ENCODE results near the gene RUNX1. TPM values are rescaled to one million over a fixed set of nuclear protein-coding genes. Genes with fewer than 3 reads are reported as not detected.
A peak's percentile ranks its signal among the peaks of the same experiment; 100 is the strongest.

Gene RUNX1
- polyA plus RNA-seq, 3 donors = 6.2 to 49.7 (median 8.7) TPM

DNA sequence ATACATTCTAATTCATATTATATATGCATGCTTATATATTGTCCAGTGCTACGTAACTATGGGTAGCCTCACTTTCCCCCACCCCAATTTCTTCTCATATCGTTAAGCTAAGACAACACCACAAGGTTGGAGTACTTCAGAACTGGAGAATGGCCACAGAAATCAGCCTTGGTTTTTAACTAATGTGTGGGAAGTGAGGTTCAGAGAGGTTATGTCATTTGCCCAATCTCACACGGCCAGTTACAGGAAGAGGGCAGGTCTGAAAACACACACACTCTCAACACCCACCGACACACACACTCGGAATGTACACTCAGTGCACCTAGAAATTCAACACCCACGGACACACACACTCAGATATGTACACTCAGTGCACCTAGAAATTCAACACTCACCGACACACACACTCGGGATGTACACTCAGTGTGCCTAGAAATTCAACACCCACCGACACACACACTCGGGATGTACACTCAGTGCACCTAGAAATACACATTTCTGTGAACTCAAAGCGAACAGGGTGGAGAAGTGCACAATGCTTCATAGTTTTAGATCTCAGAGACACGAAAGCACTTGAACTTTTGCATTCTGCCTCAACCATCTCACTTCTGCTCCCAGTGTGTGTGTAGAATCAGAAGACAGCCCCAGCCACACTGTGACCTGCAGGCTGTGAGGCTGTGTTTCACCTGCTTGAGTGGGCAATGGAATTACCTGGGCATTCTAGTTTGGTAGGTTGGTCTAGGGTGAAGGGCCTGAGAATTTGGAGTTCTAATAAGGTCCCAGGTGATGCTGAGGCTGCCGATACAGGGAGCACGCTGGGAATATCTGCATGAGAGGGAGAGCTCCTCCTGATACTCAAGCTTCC lies 209.9 kb downstream of the RUNX1 start:
- Histone ChIP-seq H2AFZ (ENCODE audit: insufficient read depth, low read depth, low read length, poor library complexity, severe bottlenecking) (no peak overlapping the region), H3K79me2 (ENCODE audit: insufficient read depth, low read length) (peaks cover 83% of the 10 kb centered on the region), H4K20me1 (ENCODE audit: insufficient read depth, low read length) (peaks cover 62% of the 10 kb centered on the region), H3K4me2 (replicated peaks; ENCODE audit: extremely low read depth, low read length, poor library complexity, severe bottlenecking) (no peak overlapping the region), H3K36me3 (replicated peaks in 1 of 2; ENCODE audit: control insufficient read depth in 1 of 2, insufficient read depth in 2 of 2, low read length in 2 of 2) (peaks cover 47 to 78% of the 10 kb centered on the region in 2 donors), H3K9ac (ENCODE audit: insufficient read depth, low read length, poor library complexity, severe bottlenecking) (no peak overlapping the region), H3K4me1 (ENCODE audit: control insufficient read depth in 1 of 2, insufficient read depth in 2 of 2, low read length in 2 of 2) (peaks cover 38 to 43% of the 10 kb centered on the region in 2 donors), H3K27ac (ENCODE audit: low read depth in 1 of 2, low read length in 2 of 2) (peak overlapping the region in 1 of 2 donors; percentile 21), H3K4me3 (replicated peaks in 1 of 3; ENCODE audit: low read depth in 2 of 3, low read length in 3 of 3) (no peak overlapping the region), H3K27me3 (ENCODE audit: control insufficient read depth in 2 of 2, insufficient read depth in 2 of 2, low read length in 2 of 2) (no peaks in the 10 kb centered on the region), H3K9me3 (replicated peaks in 1 of 2; ENCODE audit: control insufficient read depth in 1 of 2, insufficient read depth in 1 of 2, low read length in 2 of 2) (no peaks in the 10 kb centered on the region)
- Mint-ChIP-seq H3K27ac (peak overlapping the region in 5 of 7 donors; percentile 9 to 82 (median 70)), H3K4me3 (no peak overlapping the region), H3K36me3 (peaks cover 72 to 76% of the 10 kb centered on the region in 2 donors), H3K4me1 (peaks cover 48% of the 10 kb centered on the region), H3K9me3 (no peaks in the 10 kb centered on the region), H3K27me3 (ENCODE audit: low read depth in 3 of 3) (peaks cover 0 to 2% (median 2%) of the 10 kb centered on the region in 3 donors)
- intact Hi-C loops (cut with micrococcal nuclease) = loop anchor here in 1 of 2 donors (5.0 kb wide), 1 partner anchor 43 kb away; no protein-coding TSS in a partner anchor
- WGBS (ENCODE audit: insufficient coverage) = 83% methylated on average over 8 of the region's 14 CpGs
- no peak for DNase-seq
- TF ChIP-seq, protein P1, sequence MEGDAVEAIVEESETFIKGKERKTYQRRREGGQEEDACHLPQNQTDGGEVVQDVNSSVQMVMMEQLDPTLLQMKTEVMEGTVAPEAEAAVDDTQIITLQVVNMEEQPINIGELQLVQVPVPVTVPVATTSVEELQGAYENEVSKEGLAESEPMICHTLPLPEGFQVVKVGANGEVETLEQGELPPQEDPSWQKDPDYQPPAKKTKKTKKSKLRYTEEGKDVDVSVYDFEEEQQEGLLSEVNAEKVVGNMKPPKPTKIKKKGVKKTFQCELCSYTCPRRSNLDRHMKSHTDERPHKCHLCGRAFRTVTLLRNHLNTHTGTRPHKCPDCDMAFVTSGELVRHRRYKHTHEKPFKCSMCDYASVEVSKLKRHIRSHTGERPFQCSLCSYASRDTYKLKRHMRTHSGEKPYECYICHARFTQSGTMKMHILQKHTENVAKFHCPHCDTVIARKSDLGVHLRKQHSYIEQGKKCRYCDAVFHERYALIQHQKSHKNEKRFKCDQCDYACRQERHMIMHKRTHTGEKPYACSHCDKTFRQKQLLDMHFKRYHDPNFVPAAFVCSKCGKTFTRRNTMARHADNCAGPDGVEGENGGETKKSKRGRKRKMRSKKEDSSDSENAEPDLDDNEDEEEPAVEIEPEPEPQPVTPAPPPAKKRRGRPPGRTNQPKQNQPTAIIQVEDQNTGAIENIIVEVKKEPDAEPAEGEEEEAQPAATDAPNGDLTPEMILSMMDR (IDR thresholded peaks at IDR 0.05) = no peak

DNA sequence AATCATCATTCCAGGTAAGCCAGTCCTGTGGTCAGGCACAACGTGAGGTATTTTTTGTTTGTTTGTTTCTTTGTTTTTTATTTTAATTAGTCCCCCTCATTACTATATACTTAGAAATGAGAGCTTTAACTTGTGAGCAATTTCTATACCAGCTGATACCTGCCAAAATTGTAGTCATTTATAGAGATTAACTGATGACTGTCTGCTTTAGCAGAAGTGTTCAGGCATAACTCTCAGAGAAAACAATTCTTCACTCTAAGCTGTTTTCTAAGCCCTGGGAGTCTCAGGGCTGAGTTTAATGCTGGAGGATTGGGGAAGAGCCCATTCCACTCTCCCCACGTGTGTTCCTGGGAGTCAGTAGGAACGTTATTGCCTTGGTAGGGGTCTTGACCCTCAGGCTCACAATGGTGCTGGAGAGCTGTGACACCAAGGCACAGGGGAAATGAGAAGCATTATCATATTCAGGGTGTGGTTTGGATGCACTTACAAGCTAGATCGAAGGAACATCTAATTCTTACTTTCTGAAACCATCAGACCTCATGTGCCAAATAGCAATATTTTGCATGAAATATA lies 212.1 kb downstream of the RUNX1 start:
- H3K4me1 Mint-ChIP-seq = peaks cover 52% of the 10 kb centered on the region
- Histone ChIP-seq H3K4me3 (replicated peaks in 1 of 3; ENCODE audit: low read depth in 2 of 3, low read length in 3 of 3) (no peak overlapping the region), H3K9me3 (replicated peaks in 1 of 2; ENCODE audit: control insufficient read depth in 1 of 2, insufficient read depth in 1 of 2, low read length in 2 of 2) (no peaks in the 10 kb centered on the region), H3K4me1 (ENCODE audit: control insufficient read depth in 1 of 2, insufficient read depth in 2 of 2, low read length in 2 of 2) (peaks cover 35 to 52% of the 10 kb centered on the region in 2 donors), H4K20me1 (ENCODE audit: insufficient read depth, low read length) (peaks cover 42% of the 10 kb centered on the region), H3K27ac (ENCODE audit: low read depth in 1 of 2, low read length in 2 of 2) (peak overlapping the region; percentile 81 to 89), H3K27me3 (ENCODE audit: control insufficient read depth in 2 of 2, insufficient read depth in 2 of 2, low read length in 2 of 2) (no peaks in the 10 kb centered on the region), H2AFZ (ENCODE audit: insufficient read depth, low read depth, low read length, poor library complexity, severe bottlenecking) (no peak overlapping the region), H3K36me3 (replicated peaks in 1 of 2; ENCODE audit: control insufficient read depth in 1 of 2, insufficient read depth in 2 of 2, low read length in 2 of 2) (peaks cover 48 to 79% of the 10 kb centered on the region in 2 donors), H3K9ac (ENCODE audit: insufficient read depth, low read length, poor library complexity, severe bottlenecking) (no peak overlapping the region), H3K4me2 (replicated peaks; ENCODE audit: extremely low read depth, low read length, poor library complexity, severe bottlenecking) (no peak overlapping the region), H3K79me2 (ENCODE audit: insufficient read depth, low read length) (peaks cover 77% of the 10 kb centered on the region)
- peaks cover 74 to 77% of the 10 kb centered on the region in 2 donors for H3K36me3 Mint-ChIP-seq
- H3K4me3 Mint-ChIP-seq = no peak overlapping the region
- no peaks in the 10 kb centered on the region for H3K9me3 Mint-ChIP-seq
- intact Hi-C loops (cut with micrococcal nuclease) = loop anchor here in 1 of 2 donors (2.0 to 5.0 kb wide), 2 partner anchors 30 to 45 kb away; no protein-coding TSS in a partner anchor
- H3K27me3 Mint-ChIP-seq (ENCODE audit: low read depth in 3 of 3) = peaks cover 0 to 2% (median 2%) of the 10 kb centered on the region in 3 donors
- TF ChIP-seq, protein P1 (IDR thresholded peaks at IDR 0.05) = no peak
- peak overlapping the region in 6 of 7 donors; percentile 25 to 98 (median 64) for H3K27ac Mint-ChIP-seq
- no peak for DNase-seq
- WGBS (ENCODE audit: insufficient coverage) = no CpG with 5 or more reads among the region's 4 CpGs
